AG04450 (cell line): Measurements from ENCODE around the gene CAND2. TPM values are rescaled to one million over a fixed set of nuclear protein-coding genes. Genes with fewer than 3 reads are reported as not detected.

Experiments used
- CTCF ChIA-PET: fragments of 300-600, 350-600 bp; formaldehyde crosslinking; extraction: SDS; loops from one replicate; lab custom pipeline; 2022; ENCODE audit warnings: antibody characterized with exemption, inconsistent platforms; lab: Charles Lee
- POLR2A ChIA-PET: fragments of 350-600 bp; formaldehyde crosslinking; extraction: SDS; loops from one replicate; lab custom pipeline; 2021; ENCODE audit warnings: antibody characterized with exemption, inconsistent platforms; lab: Yijun Ruan, JAX
- DNase-seq: peaks from one replicate; pipeline ENCODE4 v3.0.0-alpha.2; 2011; ENCODE audit warnings: low read depth, low spot score
- H3K27ac ChIP-seq: one replicate; pipeline ENCODE4 v1.5.1; 2012; ENCODE audit warnings: low read depth, low read length, control low read depth
- H3K27me3 ChIP-seq: one replicate; pipeline ENCODE4 v1.6.0; 2012; ENCODE audit warnings: low read length; ENCODE audit not compliant: control insufficient read depth, insufficient read depth
- H3K4me3 ChIP-seq: 2 replicates; pipeline ENCODE4 v1.5.1; 2011; ENCODE audit warnings: mild to moderate bottlenecking, low read depth, low read length, control low read depth
- H3K9me3 ChIP-seq: 2 replicates; pipeline ENCODE4 v1.5.1; 2012; ENCODE audit warnings: low read length; ENCODE audit not compliant: control insufficient read depth, insufficient read depth
- polyA plus RNA-seq: library from polyadenylated mRNA; depleted of rRNA; stranded (reverse); fragments of >200 nt; gene quantifications from 2 replicates; pipeline ENCODE4 v1.2.3, GENCODE V29; 2011
- TF ChIP-seq, protein P1 (sequence below): IDR thresholded peaks from 2 replicates; pipeline ENCODE4 v1.5.1; 2011; ENCODE audit warnings: low read depth, low read length, control low read depth, inconsistent platforms

CAND2 gene
- polyA plus RNA-seq, 1 experiment: 5.8 TPM

GRCh38 chr3:12759693-12760565 lies 36.6 kb upstream of the CAND2 start:
- DNase-seq: no peak
- ChIA-PET POLR2A (interaction anchor here (0.6 to 0.7 kb wide), 2 partner anchors 90 to 101 kb away, joined by 3 read pairs; no protein-coding TSS in a partner anchor), CTCF (interaction anchor here (2.4 kb wide), 1 partner anchor 27 kb away, joined by 8 read pairs; no protein-coding TSS in a partner anchor)
- Histone ChIP-seq H3K9me3 (no peaks in the 10 kb centered on the region), H3K27ac (no peak overlapping the region), H3K4me3 (no peak overlapping the region), H3K27me3 (no peaks in the 10 kb centered on the region)
- TF ChIP-seq, protein P1, sequence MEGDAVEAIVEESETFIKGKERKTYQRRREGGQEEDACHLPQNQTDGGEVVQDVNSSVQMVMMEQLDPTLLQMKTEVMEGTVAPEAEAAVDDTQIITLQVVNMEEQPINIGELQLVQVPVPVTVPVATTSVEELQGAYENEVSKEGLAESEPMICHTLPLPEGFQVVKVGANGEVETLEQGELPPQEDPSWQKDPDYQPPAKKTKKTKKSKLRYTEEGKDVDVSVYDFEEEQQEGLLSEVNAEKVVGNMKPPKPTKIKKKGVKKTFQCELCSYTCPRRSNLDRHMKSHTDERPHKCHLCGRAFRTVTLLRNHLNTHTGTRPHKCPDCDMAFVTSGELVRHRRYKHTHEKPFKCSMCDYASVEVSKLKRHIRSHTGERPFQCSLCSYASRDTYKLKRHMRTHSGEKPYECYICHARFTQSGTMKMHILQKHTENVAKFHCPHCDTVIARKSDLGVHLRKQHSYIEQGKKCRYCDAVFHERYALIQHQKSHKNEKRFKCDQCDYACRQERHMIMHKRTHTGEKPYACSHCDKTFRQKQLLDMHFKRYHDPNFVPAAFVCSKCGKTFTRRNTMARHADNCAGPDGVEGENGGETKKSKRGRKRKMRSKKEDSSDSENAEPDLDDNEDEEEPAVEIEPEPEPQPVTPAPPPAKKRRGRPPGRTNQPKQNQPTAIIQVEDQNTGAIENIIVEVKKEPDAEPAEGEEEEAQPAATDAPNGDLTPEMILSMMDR: no peak

- Histone ChIP-seq H3K9me3 (no peaks in the 10 kb centered on the region), H3K4me3 (no peak overlapping the region), H3K27ac (no peak overlapping the region), H3K27me3 (no peaks in the 10 kb centered on the region)
- CTCF ChIA-PET: interaction anchor here (0.9 to 2.0 kb wide), 3 partner anchors 10 to 46 kb away, joined by 3 to 8 read pairs (median 4); no protein-coding TSS in a partner anchor
- POLR2A ChIA-PET: no interaction called here
- TF ChIP-seq, protein P1: no peak
- no peak for DNase-seq
These were observed 32.2 kb upstream of the CAND2 start for GRCh38 chr3:12764171-12764776.

GRCh38 chr3:12766541-12766940 lies 29.9 kb upstream of the CAND2 start:
- H3K4me3 ChIP-seq: no peak overlapping the region
- no peaks in the 10 kb centered on the region for H3K9me3 ChIP-seq
- TF ChIP-seq, protein P1: no peak
- DNase-seq: no peak
- H3K27me3 ChIP-seq: no peaks in the 10 kb centered on the region
- CTCF ChIA-PET: no interaction called here
- POLR2A ChIA-PET: interaction anchor here (0.7 kb wide), 1 partner anchor 30 kb away, joined by 4 read pairs; the partner anchor contains the start of gene CAND2
- H3K27ac ChIP-seq: no peak overlapping the region

DNA sequence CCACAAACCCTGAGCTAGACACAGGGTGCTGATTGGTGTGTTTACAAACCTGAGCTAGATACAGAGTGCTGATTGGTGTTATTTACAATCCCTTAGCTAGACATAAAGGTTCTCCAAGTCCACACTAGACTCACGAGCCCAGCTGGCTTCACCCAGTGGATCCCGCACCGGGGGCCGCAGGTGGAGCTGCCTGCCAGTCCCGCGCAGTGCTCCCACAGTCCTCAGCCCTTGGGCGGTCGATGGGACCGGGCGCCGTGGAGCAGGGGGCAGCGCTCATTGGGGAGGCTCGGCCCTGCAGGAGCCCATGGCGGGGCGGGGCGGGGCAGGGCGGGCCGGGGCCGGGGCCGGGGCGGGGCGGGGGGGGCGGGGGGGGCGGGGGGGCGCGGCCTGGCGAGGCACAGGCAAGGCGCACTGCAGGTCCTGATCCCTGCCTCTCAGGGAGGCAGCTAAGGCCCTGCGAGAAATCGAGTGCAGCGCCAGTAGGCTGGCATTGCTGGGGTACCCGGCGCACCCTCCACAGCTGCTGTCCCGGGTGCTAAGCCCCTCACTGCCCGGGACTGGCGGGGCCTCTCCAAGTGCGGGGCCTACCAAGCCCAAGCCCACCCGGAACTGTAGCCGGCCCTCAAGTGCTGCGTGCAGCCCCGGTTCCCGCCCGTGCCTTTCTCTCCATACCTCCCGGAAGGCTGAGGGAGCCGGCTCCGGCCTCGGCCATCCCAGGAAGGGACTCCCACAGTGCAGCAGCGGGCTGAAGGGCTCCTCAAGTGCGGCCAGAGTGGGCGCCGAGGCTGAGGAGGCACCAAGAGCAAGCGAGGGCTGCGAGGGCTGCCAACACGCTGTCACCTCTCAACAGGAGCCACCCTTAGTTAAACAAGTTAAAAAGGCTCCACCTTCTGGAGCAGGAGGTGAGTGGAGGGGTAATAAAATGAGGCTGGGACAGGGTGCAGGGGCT lies 27.6 kb upstream of the CAND2 start:
- TF ChIP-seq, protein P1: no peak
- CTCF ChIA-PET: interaction anchor here (1.7 kb wide), 1 partner anchor 19 kb away, joined by 6 read pairs; no protein-coding TSS in a partner anchor
- Histone ChIP-seq H3K4me3 (no peak overlapping the region), H3K27ac (no peak overlapping the region), H3K9me3 (no peaks in the 10 kb centered on the region), H3K27me3 (no peaks in the 10 kb centered on the region)
- no peak for DNase-seq
- POLR2A ChIA-PET: interaction anchor here (0.5 kb wide), 1 partner anchor 151 kb away, joined by 3 read pairs; no protein-coding TSS in a partner anchor
